ENCODE results near the gene MYO1G.

MYO1G gene

DNA sequence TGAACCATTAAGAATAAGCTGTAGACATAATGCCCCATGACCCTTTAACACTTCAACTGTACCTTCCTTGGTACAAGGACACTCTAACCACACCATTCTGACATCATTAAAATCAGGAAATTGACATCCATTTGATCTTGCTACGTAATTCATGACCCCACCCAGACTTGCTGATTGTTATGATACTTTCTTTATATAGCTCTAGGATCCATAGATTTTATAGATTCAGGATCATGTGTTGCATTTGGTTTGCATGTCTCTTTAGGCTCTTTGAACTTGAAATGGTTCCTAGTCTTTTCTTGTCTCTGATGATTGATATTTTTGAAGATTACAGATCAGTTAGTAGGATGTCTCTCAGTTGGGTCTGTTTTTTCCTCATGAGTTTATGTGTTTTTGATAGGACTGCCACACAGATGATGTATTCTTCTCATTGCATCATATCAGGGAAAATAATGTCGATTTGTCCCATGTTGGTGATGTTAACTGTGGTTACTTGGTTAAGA is 34.7 kb upstream of the MYO1G start:
- Histone ChIP-seq H3K9ac (ENCODE audit: low read length) (no peak overlapping the region), H3K4me1 (ENCODE audit: control insufficient read depth, insufficient read depth, low read length) (no peaks in the 10 kb centered on the region), H3K27me3 (ENCODE audit: control insufficient read depth, insufficient read depth, low read length) (no peaks in the 10 kb centered on the region), H3K4me3 (ENCODE audit: low read length) (no peak overlapping the region), H3K27ac (ENCODE audit: low read depth, low read length) (no peak overlapping the region), H3K36me3 (ENCODE audit: control insufficient read depth, insufficient read depth, low read length) (no peaks in the 10 kb centered on the region)

DNA sequence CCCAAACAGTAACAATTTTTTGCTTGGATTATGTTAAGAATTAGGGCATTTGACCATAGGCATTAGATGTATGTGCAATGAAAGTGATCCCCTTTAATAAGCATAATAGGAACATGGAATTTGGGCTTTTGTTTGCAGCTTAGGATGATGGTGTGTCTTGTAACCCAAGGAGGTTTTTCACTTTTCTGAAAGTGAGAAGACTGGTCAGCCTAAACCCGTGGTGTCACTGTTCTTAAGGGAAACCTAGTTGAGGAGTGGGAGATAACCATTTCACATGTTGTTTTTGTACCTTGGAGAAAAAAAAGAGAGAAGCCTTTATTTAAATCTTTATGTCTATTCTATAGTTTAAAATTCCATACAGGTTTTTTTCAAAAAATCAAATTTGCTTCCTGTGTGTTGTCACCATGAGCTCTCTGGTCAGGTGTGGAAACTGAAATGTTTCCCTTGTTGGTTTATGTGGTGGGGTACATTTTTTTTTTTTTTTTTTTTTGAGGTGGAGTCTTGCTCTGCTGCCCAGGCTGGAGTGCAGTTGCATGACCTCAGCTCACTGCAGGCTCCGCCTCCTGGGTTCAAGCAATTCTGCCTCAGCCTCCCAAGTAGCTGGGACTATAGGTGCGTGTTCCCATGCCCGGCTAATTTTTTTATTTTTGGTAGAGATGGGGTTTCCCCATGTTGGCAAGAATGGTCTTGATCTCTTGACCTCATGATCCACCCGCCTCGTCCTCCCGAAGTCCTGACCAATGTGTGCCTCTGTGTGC is 28.9 kb upstream of the MYO1G start:
- Histone ChIP-seq H3K27me3 (ENCODE audit: control insufficient read depth, insufficient read depth, low read length) (no peaks in the 10 kb centered on the region), H3K4me1 (ENCODE audit: control insufficient read depth, insufficient read depth, low read length) (no peaks in the 10 kb centered on the region), H3K36me3 (ENCODE audit: control insufficient read depth, insufficient read depth, low read length) (peaks cover 2% of the 10 kb centered on the region), H3K9ac (ENCODE audit: low read length) (no peak overlapping the region), H3K4me3 (ENCODE audit: low read length) (no peak overlapping the region), H3K27ac (ENCODE audit: low read depth, low read length) (no peak overlapping the region)

DNA sequence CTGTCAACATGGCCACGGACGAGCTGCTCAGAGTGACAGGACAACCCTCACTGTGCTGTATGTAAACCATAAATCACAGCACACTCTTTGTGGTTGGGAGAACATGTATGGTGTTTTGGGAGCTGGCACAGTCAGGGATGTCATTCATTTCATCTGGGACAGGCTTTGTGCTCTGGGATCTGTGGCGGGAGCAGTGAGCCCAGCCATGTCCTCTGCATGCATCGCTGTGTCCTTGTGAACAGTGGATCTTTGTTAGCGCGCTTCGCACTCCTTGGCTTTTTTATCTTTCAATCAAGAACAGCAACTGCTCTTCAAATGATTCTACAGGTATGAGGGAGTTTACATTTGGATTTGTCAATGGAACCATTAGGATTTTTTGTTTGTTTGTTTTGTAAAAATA is 28.3 kb upstream of the MYO1G start:
- H3K9ac ChIP-seq (ENCODE audit: low read length) = no peak overlapping the region
- H3K4me1 ChIP-seq (ENCODE audit: control insufficient read depth, insufficient read depth, low read length) = no peaks in the 10 kb centered on the region
- no peak overlapping the region for H3K4me3 ChIP-seq (ENCODE audit: low read length)
- H3K27me3 ChIP-seq (ENCODE audit: control insufficient read depth, insufficient read depth, low read length) = no peaks in the 10 kb centered on the region
- H3K27ac ChIP-seq (ENCODE audit: low read depth, low read length) = no peak overlapping the region
- H3K36me3 ChIP-seq (ENCODE audit: control insufficient read depth, insufficient read depth, low read length) = peaks cover 2% of the 10 kb centered on the region

DNA sequence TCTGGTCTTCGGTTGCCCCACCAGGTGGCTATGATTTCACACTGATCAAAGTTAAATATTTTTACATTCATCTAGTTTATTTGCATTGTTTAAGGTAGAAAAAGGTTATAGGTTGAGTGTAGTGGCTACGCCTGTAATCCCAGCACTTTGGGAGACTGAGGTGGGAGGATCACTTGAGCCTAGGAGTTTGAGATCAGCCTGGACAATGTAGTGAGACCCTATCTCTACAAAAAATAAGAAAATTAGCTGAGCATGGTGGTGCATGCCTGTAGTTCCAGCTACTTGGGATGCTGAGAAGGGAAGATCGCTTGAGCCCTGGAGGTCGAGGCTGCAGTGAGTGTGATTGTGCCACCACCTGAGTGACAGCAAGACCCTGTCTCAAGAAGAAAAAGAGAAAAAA is 25.0 kb upstream of the MYO1G start:
- Histone ChIP-seq H3K27me3 (ENCODE audit: control insufficient read depth, insufficient read depth, low read length) (no peaks in the 10 kb centered on the region), H3K27ac (ENCODE audit: low read depth, low read length) (no peak overlapping the region), H3K4me1 (ENCODE audit: control insufficient read depth, insufficient read depth, low read length) (peaks cover 3% of the 10 kb centered on the region), H3K36me3 (ENCODE audit: control insufficient read depth, insufficient read depth, low read length) (peaks cover 2% of the 10 kb centered on the region), H3K9ac (ENCODE audit: low read length) (no peak overlapping the region), H3K4me3 (ENCODE audit: low read length) (no peak overlapping the region)

DNA sequence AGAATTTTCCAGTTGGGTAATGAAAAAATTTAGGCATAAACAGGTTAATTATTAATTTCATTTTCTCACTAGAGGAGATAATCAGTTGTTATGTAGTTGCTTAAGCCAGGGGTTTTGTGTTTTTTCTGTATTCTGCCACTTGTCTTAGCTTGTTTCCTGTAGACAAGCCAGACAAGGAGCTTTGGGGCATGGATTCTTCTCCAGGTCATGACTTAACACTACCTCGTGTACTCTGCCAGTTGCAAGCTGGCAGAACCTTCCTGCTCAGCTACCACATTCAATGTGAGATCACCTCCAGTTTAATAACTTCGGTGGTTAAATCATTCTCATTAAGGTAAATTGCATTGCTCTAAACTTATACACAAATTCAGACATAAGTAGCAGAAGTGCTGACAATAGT is 23.0 kb upstream of the MYO1G start:
- Histone ChIP-seq H3K36me3 (ENCODE audit: control insufficient read depth, insufficient read depth, low read length) (peaks cover 2% of the 10 kb centered on the region), H3K4me3 (ENCODE audit: low read length) (no peak overlapping the region), H3K4me1 (ENCODE audit: control insufficient read depth, insufficient read depth, low read length) (peaks cover 3% of the 10 kb centered on the region), H3K27me3 (ENCODE audit: control insufficient read depth, insufficient read depth, low read length) (no peaks in the 10 kb centered on the region), H3K27ac (ENCODE audit: low read depth, low read length) (no peak overlapping the region), H3K9ac (ENCODE audit: low read length) (no peak overlapping the region)

DNA sequence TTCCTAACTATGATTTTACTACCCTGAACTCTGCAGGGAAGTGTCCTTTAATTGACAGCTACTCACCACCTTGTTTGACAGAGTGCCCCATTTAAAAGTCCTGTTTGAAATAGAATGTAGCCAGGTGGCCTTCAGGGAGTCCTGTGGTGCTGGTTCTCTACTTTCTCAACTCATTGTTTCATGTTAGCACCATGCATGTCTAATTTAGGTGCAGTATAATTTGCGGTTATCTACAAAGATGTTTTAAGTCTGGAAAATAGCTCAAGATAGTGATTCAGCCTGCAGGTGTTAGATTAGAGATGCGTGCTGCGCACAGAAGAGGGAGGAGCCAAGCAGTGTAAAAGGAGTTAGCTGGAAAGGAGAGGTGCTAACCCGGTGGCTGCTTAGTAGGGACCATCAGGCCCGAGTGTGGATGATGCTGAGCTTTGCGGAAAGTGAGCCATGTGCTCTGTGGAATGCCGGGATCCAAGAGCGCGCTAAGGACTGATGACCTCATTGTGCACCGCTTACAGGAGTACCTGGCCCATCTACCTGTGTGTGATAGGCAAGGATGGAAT is 22.4 kb upstream of the MYO1G start:
- Histone ChIP-seq H3K27ac (ENCODE audit: low read depth, low read length) (no peak overlapping the region), H3K4me3 (ENCODE audit: low read length) (peak overlapping the region; percentile 89)

DNA sequence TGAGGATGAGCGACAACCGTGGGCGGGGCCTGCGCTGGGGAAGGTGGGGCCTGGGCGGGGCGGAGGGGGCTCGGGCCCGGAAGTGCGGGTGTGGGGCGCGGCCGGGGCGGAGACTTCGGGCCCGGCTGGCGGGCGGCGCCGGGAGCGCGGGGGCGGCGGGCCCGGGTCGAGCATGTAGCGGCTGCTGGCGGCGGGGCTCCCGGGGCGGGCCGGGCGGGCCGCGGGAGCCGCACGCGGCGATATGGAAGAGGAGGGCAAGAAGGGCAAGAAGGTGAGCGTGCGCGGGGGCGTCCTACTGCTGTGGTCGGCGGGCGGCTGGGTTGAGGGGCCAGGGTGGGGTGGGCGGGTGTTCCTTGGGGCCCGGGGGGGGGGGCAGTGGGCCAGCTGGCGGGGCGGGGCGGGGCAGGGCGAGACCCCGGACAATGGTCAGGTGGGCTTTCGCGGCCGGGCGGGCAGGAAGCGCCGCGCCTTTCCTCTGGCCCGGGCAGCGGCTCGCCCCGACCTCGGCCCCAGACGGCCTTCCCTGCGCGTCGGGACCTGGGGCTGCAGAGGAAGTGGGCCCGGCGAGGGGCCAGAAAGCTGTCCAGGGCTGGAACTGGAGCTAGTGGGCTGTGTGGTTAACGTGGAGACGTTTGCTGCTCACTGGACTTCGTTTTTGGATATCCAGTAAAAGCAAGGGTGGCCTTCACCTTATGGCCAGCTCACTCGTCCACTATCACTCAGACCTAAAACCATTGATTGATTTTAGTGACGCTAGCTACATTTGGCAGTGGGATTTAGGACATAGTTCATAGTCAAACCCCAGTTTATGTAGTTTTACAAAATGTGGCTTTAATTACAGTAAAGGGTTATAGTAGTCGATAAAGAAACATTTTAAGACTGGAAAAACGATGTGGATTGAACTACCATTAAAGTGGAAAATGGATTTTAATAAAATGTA is 21.5 kb upstream of the MYO1G start, which contains the start of gene CCM2:
CCM2 (plus strand) TSS at position 109 of the 940 bp plus-strand sequence; CDS start at position 242, 133 bp downstream.
- H3K36me3 ChIP-seq (ENCODE audit: control insufficient read depth, insufficient read depth, low read length) = no peaks in the 10 kb centered on the region
- H3K27ac ChIP-seq (ENCODE audit: low read depth, low read length) = peak within 1 kb of the TSS; percentile 78
- H3K4me3 ChIP-seq (ENCODE audit: low read length) = peak within 1 kb of the TSS; percentile 89
- H3K4me1 ChIP-seq (ENCODE audit: control insufficient read depth, insufficient read depth, low read length) = peaks cover 3% of the 10 kb centered on the region
- H3K27me3 ChIP-seq (ENCODE audit: control insufficient read depth, insufficient read depth, low read length) = no peaks in the 10 kb centered on the region
- H3K9ac ChIP-seq (ENCODE audit: low read length) = peak within 1 kb of the TSS; percentile 76

More for the DNA sequence above, 22.4 kb upstream of the MYO1G start:
- Histone ChIP-seq H3K27me3 (ENCODE audit: control insufficient read depth, insufficient read depth, low read length) (no peaks in the 10 kb centered on the region), H3K4me1 (ENCODE audit: control insufficient read depth, insufficient read depth, low read length) (peaks cover 3% of the 10 kb centered on the region), H3K36me3 (ENCODE audit: control insufficient read depth, insufficient read depth, low read length) (no peaks in the 10 kb centered on the region), H3K9ac (ENCODE audit: low read length) (no peak overlapping the region)

DNA sequence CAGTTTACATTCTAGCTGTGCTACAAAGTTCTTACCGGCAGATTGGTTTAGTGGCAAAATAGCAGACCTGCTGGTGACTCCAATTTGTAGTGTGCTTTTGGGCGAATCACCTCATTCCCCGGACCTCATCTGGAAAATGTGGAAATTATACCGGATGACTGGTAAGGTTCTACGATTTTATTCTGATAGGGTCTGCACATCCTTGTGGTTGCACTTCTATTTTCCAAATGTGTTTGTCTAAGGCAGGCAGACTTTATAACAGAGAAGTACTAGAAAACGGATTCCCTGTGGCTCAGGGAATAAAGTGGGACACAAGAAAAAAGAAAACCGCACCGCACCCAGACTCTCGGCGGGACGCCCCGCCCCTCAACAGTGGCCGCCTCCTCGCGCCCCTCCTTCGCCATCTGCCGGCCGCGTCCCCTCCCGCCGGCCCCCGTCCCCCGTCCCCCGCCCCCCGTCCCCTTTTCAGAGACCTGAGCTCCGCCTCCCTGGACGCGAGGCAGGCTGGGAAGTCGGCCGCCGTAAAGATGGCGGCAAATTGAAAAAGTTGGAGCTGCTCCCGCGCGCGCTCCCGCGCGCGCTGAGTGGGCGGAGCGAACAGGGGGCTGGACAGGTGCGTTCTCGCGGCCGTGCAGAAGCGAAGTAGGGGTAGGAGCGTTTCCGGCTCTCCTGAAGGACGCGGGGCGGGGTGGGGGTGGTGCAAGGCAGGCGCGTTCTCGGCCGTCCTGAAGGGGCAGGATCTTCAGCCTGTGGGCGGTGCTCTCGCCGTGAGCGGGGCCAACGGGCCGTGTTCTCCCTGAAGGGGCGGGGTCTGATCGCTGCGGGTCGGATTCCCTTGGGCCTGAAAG is 20.7 kb upstream of the MYO1G start:
- Histone ChIP-seq H3K9ac (ENCODE audit: low read length) (peak overlapping the region; percentile 70), H3K4me3 (ENCODE audit: low read length) (peak overlapping the region; percentile 70), H3K27me3 (ENCODE audit: control insufficient read depth, insufficient read depth, low read length) (no peaks in the 10 kb centered on the region), H3K36me3 (ENCODE audit: control insufficient read depth, insufficient read depth, low read length) (no peaks in the 10 kb centered on the region), H3K27ac (ENCODE audit: low read depth, low read length) (peak overlapping the region; percentile 78), H3K4me1 (ENCODE audit: control insufficient read depth, insufficient read depth, low read length) (peaks cover 3% of the 10 kb centered on the region)

DNA sequence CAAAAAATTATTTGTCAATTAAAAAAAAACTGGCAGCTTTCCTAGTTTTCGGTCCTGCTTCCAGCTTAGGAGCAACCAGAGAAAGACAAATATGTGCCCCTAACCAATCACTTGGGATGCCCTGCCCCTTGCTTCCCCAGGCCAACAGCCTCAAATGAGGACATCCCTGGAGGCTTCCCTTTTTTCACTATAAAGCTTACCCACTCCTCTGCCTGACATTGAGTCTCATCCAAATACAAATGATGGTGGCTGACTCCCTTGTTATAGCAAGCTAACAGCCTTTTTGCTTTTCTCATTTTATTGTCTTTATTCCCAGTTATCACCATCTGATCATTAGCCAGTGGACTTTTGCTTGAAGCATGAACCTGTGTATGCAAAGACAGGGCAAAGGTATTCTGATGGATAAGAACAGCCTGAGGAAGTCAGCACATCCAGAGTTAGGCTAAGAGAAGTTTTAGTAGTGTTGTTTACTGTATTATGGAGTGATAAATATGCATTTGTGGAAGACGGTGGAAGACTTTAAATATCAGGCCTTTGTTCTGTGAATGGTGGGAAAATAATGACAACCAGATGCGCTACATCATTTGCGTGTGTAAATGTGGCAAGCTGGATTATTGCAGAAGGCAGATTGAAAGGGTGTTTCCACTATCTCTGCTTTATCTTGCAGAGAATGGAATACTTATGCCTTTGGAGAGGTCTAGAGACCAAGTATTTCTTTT is 19.5 kb upstream of the MYO1G start:
- H3K4me3 ChIP-seq (ENCODE audit: low read length) = no peak overlapping the region
- H3K27ac ChIP-seq (ENCODE audit: low read depth, low read length) = no peak overlapping the region
- H3K9ac ChIP-seq (ENCODE audit: low read length) = no peak overlapping the region

DNA sequence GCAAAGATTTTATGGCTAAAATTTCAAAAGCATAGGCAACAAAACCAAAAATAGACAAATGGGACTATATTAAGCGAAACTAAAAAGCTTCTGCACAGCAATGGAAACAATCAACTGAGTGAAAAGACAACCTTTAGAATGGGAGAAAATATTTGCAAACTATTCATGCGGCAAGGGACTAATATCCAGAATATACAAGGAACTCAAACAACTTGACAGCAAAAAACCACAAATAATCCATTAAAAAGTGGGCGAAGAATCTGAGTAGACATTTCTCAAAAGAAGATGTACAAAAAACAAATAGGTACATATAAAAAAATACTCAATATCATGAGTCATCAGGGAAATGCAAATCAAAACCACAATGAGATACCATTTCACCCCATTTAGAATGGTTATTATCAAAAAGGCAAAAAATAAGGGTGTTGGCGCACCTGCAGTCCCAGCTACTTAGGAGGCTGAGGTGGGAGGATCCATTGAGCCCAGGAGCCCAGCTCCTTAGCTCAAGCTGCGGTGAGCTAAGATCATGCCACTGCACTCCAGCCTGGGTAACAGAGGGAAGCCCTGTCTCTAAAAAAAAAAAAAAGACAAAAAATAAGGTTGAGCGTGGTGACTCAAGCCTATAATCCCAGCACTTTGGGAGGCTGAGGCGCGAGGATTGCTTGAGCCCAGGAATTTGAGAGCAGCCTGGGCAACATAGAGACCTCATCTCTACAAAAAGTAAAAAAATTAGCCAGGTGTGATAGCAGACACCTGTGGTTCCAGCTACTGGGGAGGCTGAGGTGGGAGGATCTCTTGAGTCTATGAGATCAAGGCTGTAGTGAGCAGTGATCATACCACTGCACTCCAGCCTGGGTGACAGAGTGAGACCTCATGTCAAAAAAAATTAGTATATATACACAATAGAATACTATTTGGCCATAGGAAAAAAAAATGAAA is 17.0 kb upstream of the MYO1G start:
- Histone ChIP-seq H3K27me3 (ENCODE audit: control insufficient read depth, insufficient read depth, low read length) (no peaks in the 10 kb centered on the region), H3K27ac (ENCODE audit: low read depth, low read length) (no peak overlapping the region), H3K4me3 (ENCODE audit: low read length) (no peak overlapping the region), H3K9ac (ENCODE audit: low read length) (no peak overlapping the region), H3K36me3 (ENCODE audit: control insufficient read depth, insufficient read depth, low read length) (no peaks in the 10 kb centered on the region), H3K4me1 (ENCODE audit: control insufficient read depth, insufficient read depth, low read length) (peaks cover 3% of the 10 kb centered on the region)

More for the DNA sequence above, 19.5 kb upstream of the MYO1G start:
- Histone ChIP-seq H3K36me3 (ENCODE audit: control insufficient read depth, insufficient read depth, low read length) (no peaks in the 10 kb centered on the region), H3K4me1 (ENCODE audit: control insufficient read depth, insufficient read depth, low read length) (peaks cover 3% of the 10 kb centered on the region), H3K27me3 (ENCODE audit: control insufficient read depth, insufficient read depth, low read length) (no peaks in the 10 kb centered on the region)
